Nephron progenitor cell (in vitro differentiated cells): Measurements from ENCODE around the gene TTC4.

Source experiments
- DNase-seq: peaks from one replicate; pipeline ENCODE4 v3.0.0; 2021
- H3K27ac Mint-ChIP-seq: 2 replicates; pipeline ENCODE4 v1.8.0; 2021; ENCODE audit warnings: mild to moderate bottlenecking, moderate library complexity, mixed read lengths
- H3K27me3 Mint-ChIP-seq: 2 replicates; pipeline ENCODE4 v1.8.0; 2021; ENCODE audit warnings: mild to moderate bottlenecking, low read depth, mixed read lengths; ENCODE audit not compliant: poor library complexity
- H3K36me3 Mint-ChIP-seq: 2 replicates; pipeline ENCODE4 v1.8.0; 2021; ENCODE audit warnings: low read depth, mixed read lengths
- H3K4me1 Mint-ChIP-seq: 2 replicates; pipeline ENCODE4 v1.8.0; 2021; ENCODE audit warnings: mixed read lengths
- H3K4me3 Mint-ChIP-seq: 2 replicates; pipeline ENCODE4 v1.8.0; 2021; ENCODE audit warnings: mild to moderate bottlenecking, moderate library complexity, mixed read lengths
- H3K9me3 Mint-ChIP-seq: 2 replicates; pipeline ENCODE4 v1.8.0; 2021; ENCODE audit warnings: mild to moderate bottlenecking, moderate library complexity, mixed read lengths
- CTCF ChIP-seq: fragments of 200-600 bp; sonication (generic); IDR thresholded peaks from 2 replicates; pipeline ENCODE4 v1.5.0; 2021; ENCODE audit warnings: antibody characterized with exemption

TTC4 gene

GRCh38 chr1:54697896-54698295 lies 17.8 kb upstream of the TTC4 start:
- no peak for DNase-seq
- H3K9me3 Mint-ChIP-seq, result no peaks in the 10 kb centered on the region
- TF ChIP-seq CTCF, result no peak
- no peak overlapping the region for H3K27ac Mint-ChIP-seq
- H3K36me3 Mint-ChIP-seq, result no peaks in the 10 kb centered on the region
- peaks cover 43% of the 10 kb centered on the region for H3K27me3 Mint-ChIP-seq
- H3K4me1 Mint-ChIP-seq, result peaks cover 6% of the 10 kb centered on the region
- H3K4me3 Mint-ChIP-seq, result no peak overlapping the region

- no peak overlapping the region for H3K27ac Mint-ChIP-seq
- no peak for DNase-seq
- H3K4me1 Mint-ChIP-seq, result peaks cover 6% of the 10 kb centered on the region
- H3K4me3 Mint-ChIP-seq, result no peak overlapping the region
- H3K36me3 Mint-ChIP-seq, result no peaks in the 10 kb centered on the region
- peaks cover 48% of the 10 kb centered on the region for H3K27me3 Mint-ChIP-seq
- TF ChIP-seq CTCF, result no peak
- no peaks in the 10 kb centered on the region for H3K9me3 Mint-ChIP-seq
These were observed 17.3 kb upstream of the TTC4 start for GRCh38 chr1:54698346-54698745.

DNA sequence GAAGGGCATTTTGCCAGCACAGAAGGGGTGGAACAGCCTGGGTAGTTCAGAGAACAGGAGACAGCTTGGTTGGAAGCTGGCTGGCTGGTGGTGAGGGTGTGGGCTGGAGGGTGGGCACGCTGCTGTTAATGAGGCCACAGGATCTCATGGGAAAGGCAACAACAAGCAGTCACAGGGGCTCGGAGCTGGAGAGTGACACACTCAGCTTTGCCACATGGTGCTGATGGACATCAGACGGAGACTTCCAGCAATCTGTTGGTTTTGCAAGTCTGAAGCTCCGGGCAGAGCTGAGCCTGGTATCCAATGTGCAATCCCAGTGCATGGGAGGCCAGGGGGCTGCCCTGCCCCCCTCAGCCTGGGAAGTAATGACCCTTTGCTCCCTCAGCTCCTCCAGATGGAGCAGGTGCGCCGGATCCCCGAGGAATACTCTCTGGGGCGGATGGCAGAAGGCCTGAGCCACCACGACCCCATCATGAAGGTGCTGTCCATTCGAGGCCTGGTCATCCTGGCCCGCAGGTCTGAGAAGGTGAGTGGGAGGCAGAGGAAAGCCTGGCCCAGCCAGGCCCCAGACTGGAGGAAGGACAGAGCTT lies 15.6 kb upstream of the TTC4 start:
- TF ChIP-seq CTCF, result no peak
- Mint-ChIP-seq H3K27ac (no peak overlapping the region), H3K27me3 (peaks cover 57% of the 10 kb centered on the region)

DNA sequence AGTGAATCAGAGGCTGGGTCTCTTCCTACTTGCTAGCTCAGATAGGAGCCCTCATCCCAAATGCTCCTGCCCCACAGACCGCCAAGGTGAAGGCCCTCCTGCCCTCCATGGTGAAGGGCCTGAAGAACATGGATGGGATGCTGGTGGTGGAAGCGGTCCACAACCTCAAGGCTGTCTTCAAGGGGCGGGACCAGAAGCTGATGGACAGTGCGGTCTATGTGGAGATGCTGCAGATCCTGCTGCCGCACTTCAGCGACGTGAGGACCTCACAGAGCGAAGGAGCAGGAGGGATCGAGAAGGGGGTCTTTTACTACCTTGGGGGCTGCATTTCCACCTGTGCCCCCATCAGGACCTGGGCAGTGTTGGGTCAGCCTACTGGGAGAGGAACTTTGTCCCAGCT lies 14.6 kb upstream of the TTC4 start:
- H3K27me3 Mint-ChIP-seq, result peaks cover 57% of the 10 kb centered on the region
- H3K4me1 Mint-ChIP-seq, result peaks cover 6% of the 10 kb centered on the region
- no peak for TF ChIP-seq CTCF
- H3K9me3 Mint-ChIP-seq, result no peaks in the 10 kb centered on the region
- H3K4me3 Mint-ChIP-seq, result no peak overlapping the region
- H3K27ac Mint-ChIP-seq, result no peak overlapping the region
- H3K36me3 Mint-ChIP-seq, result no peaks in the 10 kb centered on the region
- no peak for DNase-seq

More for the DNA sequence above, 15.6 kb upstream of the TTC4 start:
- Mint-ChIP-seq H3K4me1 (peaks cover 6% of the 10 kb centered on the region), H3K36me3 (no peaks in the 10 kb centered on the region), H3K9me3 (no peaks in the 10 kb centered on the region), H3K4me3 (no peak overlapping the region)
- DNase-seq, result no peak

GRCh38 chr1:54701996-54702395 lies 13.7 kb upstream of the TTC4 start:
- TF ChIP-seq CTCF, result no peak
- no peaks in the 10 kb centered on the region for H3K36me3 Mint-ChIP-seq
- H3K27me3 Mint-ChIP-seq, result peaks cover 64% of the 10 kb centered on the region
- no peak overlapping the region for H3K27ac Mint-ChIP-seq
- H3K4me3 Mint-ChIP-seq, result no peak overlapping the region
- H3K9me3 Mint-ChIP-seq, result no peaks in the 10 kb centered on the region
- peaks cover 6% of the 10 kb centered on the region for H3K4me1 Mint-ChIP-seq
- no peak for DNase-seq

- peaks cover 2% of the 10 kb centered on the region for H3K4me1 Mint-ChIP-seq
- no peak overlapping the region for H3K27ac Mint-ChIP-seq
- no peaks in the 10 kb centered on the region for H3K9me3 Mint-ChIP-seq
- no peak overlapping the region for H3K4me3 Mint-ChIP-seq
- no peaks in the 10 kb centered on the region for H3K36me3 Mint-ChIP-seq
- no peak for TF ChIP-seq CTCF
- H3K27me3 Mint-ChIP-seq, result peaks cover 67% of the 10 kb centered on the region
- no peak for DNase-seq
These were observed 12.2 kb upstream of the TTC4 start for GRCh38 chr1:54703471-54703870.
